HEK293 (cell line): ENCODE data around the gene DENND6B.
A peak's percentile ranks its signal among the peaks of the same experiment; 100 is the strongest.

ENCODE experiments used
- CTCF ChIA-PET: fragments of 350-600 bp; formaldehyde crosslinking; extraction: SDS; loops from one replicate; lab custom pipeline; 2021; ENCODE audit warnings: antibody characterized with exemption; lab: Yijun Ruan, JAX
- POLR2A ChIA-PET: fragments of 300-600 bp; formaldehyde crosslinking; extraction: SDS; loops from one replicate; lab custom pipeline; 2020; ENCODE audit warnings: antibody characterized with exemption, inconsistent platforms; lab: Yijun Ruan, JAX
- H3K27ac ChIP-seq: fragments of 200-500 bp; sonication (Bioruptor generic); 2 replicates; pipeline ENCODE4 v1.5.1; 2014; ENCODE audit warnings: low read depth, low read length, control low read depth, inconsistent platforms; ENCODE audit errors: extremely low read depth
- H3K36me3 ChIP-seq, 2 experiments: fragments of 200-500 bp in 1 of 2; sonication (Bioruptor generic) in 1 of 2; 1 replicate in 1 of 2; 2 replicates in 1 of 2; pipeline ENCODE4 v1.5.1; 2014 to 2017; ENCODE audit warnings: inconsistent platforms in 2 of 2, low read length in 2 of 2; ENCODE audit not compliant: control insufficient read depth in 2 of 2, insufficient read depth in 1 of 2
- H3K4me1 ChIP-seq: fragments of 200-500 bp; sonication (Bioruptor generic); 2 replicates; pipeline ENCODE4 v1.5.1; 2014; ENCODE audit warnings: mild to moderate bottlenecking, low read length, inconsistent platforms; ENCODE audit not compliant: control insufficient read depth, insufficient read depth
- H3K4me3 ChIP-seq: 2 replicates; pipeline ENCODE4 v1.5.1; 2011; ENCODE audit warnings: low read depth, mild to moderate bottlenecking, control low read depth, low read length, moderate library complexity
- H3K9me3 ChIP-seq: fragments of 200-500 bp; sonication (Bioruptor generic); 2 replicates; pipeline ENCODE4 v1.5.1; 2014; ENCODE audit warnings: low read depth, low read length, inconsistent platforms; ENCODE audit not compliant: control insufficient read depth, insufficient read depth
- BCL11B ChIP-seq: fragments of 450-650 bp; formaldehyde crosslinking; IDR thresholded peaks from 2 replicates; pipeline ENCODE4 v1.5.1; 2016; ENCODE audit warnings: low read depth, missing biosample characterization, missing genetic modification characterization
- EGR2 ChIP-seq: fragments of 450-650 bp; formaldehyde crosslinking; IDR thresholded peaks from 2 replicates; pipeline ENCODE4 v1.5.1; 2016; ENCODE audit warnings: low read depth, missing biosample characterization, missing genetic modification characterization
- GLIS2 ChIP-seq: fragments of 450-650 bp; formaldehyde crosslinking; IDR thresholded peaks from 2 replicates; pipeline ENCODE4 v1.5.1; 2016; ENCODE audit warnings: missing biosample characterization, missing genetic modification characterization
- OSR2 ChIP-seq: fragments of 450-650 bp; formaldehyde crosslinking; IDR thresholded peaks from 2 replicates; pipeline ENCODE4 v1.5.1; 2016; ENCODE audit warnings: missing biosample characterization, missing genetic modification characterization
- YY1 ChIP-seq: fragments of 450-650 bp; formaldehyde crosslinking; IDR thresholded peaks from 2 replicates; pipeline ENCODE4 v1.5.1; 2018; ENCODE audit warnings: missing biosample characterization, missing genetic modification characterization
- ZFHX2 ChIP-seq: fragments of 450-650 bp; formaldehyde crosslinking; conservative IDR thresholded peaks from 2 replicates; pipeline ENCODE4 v1.5.1; 2016; ENCODE audit warnings: missing biosample characterization, missing genetic modification characterization
- ZNF169 ChIP-seq: fragments of 450-650 bp; formaldehyde crosslinking; IDR thresholded peaks from 2 replicates; pipeline ENCODE4 v1.5.1; 2016; ENCODE audit warnings: missing biosample characterization, missing genetic modification characterization
- ZNF19 ChIP-seq: fragments of 450-650 bp; formaldehyde crosslinking; IDR thresholded peaks from 2 replicates; pipeline ENCODE4; 2016; ENCODE audit warnings: missing biosample characterization, missing genetic modification characterization, low read depth
- ZNF2 ChIP-seq: fragments of 450-650 bp; formaldehyde crosslinking; IDR thresholded peaks from 2 replicates; pipeline ENCODE4 v1.5.1; 2016; ENCODE audit warnings: missing biosample characterization, missing genetic modification characterization
- ZNF341 ChIP-seq: fragments of 450-650 bp; formaldehyde crosslinking; IDR thresholded peaks from 2 replicates; pipeline ENCODE4; 2016; ENCODE audit warnings: low read depth, missing biosample characterization, missing genetic modification characterization
- ZNF416 ChIP-seq: fragments of 450-650 bp; formaldehyde crosslinking; IDR thresholded peaks from 2 replicates; pipeline ENCODE4 v1.5.1; 2016; ENCODE audit warnings: missing biosample characterization, missing genetic modification characterization
- ZNF549 ChIP-seq: fragments of 450-650 bp; IDR thresholded peaks from 2 replicates; pipeline ENCODE4 v1.5.1; 2018; ENCODE audit warnings: missing biosample characterization, missing genetic modification characterization, mild to moderate bottlenecking, inconsistent platforms, moderate library complexity
- ZNF664 ChIP-seq: fragments of 450-650 bp; formaldehyde crosslinking; IDR thresholded peaks from 2 replicates; pipeline ENCODE4 v1.5.1; 2016; ENCODE audit warnings: missing biosample characterization, missing genetic modification characterization
- ZNF76 ChIP-seq: fragments of 450-650 bp; formaldehyde crosslinking; IDR thresholded peaks from 2 replicates; pipeline ENCODE4; 2016; ENCODE audit warnings: low read depth, missing biosample characterization, missing genetic modification characterization, borderline replicate concordance
- TF ChIP-seq, protein P1 (sequence below): fragments of 450-650 bp; formaldehyde crosslinking; IDR thresholded peaks from 2 replicates; pipeline ENCODE4 v1.5.1; 2017; ENCODE audit warnings: missing biosample characterization, missing genetic modification characterization
- TF ChIP-seq, protein P2 (sequence below): fragments of 450-650 bp; formaldehyde crosslinking; IDR thresholded peaks from 2 replicates; pipeline ENCODE4 v1.5.1; 2016; ENCODE audit warnings: missing biosample characterization, missing genetic modification characterization
- TF ChIP-seq, protein P3 (sequence below): fragments of 450-650 bp; formaldehyde crosslinking; IDR thresholded peaks from 2 replicates; pipeline ENCODE4 v1.5.1; 2016; ENCODE audit warnings: missing biosample characterization, missing genetic modification characterization

The DENND6B gene

DNA sequence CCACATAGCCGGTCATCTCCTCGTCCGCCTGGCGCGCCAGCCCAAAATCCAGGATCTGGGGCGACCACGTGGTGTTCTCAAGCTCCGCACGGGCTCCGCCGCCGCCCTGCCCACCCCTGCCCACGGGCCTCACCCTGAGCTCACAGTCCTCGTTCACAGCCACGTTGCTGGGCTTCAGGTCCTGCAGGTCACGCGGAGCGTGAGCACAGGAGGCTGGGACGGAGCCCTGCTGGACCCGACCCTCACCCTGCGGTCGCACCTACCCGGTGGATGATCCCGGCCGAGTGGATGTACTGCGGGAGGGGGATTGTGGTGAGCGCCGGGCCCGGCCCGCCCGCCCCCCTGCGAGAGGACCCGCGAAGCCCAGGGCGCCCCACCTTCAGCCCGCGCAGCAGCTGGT lies 59.8 kb downstream of the DENND6B start:
- no peaks in the 10 kb centered on the region for H3K9me3 ChIP-seq
- ChIA-PET POLR2A (interaction anchor here (0.6 kb wide), 2 partner anchors 14 to 28 kb away, joined by 3 to 5 read pairs; no protein-coding TSS in a partner anchor), CTCF (interaction anchor here (2.4 kb wide), 1 partner anchor 14 kb away, joined by 5 read pairs; no protein-coding TSS in a partner anchor)
- TF ChIP-seq ZNF341 (tag by site-specific recombination) (no peak), BCL11B (tag by site-specific recombination) (peak; percentile 28; the same call in 1 of the 2 replicates), ZNF2 (tag by site-specific recombination) (no peak), ZNF169 (tag by site-specific recombination) (no peak)
- TF ChIP-seq, protein P1, sequence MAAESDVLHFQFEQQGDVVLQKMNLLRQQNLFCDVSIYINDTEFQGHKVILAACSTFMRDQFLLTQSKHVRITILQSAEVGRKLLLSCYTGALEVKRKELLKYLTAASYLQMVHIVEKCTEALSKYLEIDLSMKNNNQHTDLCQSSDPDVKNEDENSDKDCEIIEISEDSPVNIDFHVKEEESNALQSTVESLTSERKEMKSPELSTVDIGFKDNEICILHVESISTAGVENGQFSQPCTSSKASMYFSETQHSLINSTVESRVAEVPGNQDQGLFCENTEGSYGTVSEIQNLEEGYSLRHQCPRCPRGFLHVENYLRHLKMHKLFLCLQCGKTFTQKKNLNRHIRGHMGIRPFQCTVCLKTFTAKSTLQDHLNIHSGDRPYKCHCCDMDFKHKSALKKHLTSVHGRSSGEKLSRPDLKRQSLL: 0 out of 2 replicates have a peak, but pooled peaks have one; percentile 13
- H3K4me1 ChIP-seq: peaks cover 22% of the 10 kb centered on the region
- H3K4me3 ChIP-seq: no peak overlapping the region
- H3K36me3 ChIP-seq: no peaks in the 10 kb centered on the region
- H3K27ac ChIP-seq: no peak overlapping the region

DNA sequence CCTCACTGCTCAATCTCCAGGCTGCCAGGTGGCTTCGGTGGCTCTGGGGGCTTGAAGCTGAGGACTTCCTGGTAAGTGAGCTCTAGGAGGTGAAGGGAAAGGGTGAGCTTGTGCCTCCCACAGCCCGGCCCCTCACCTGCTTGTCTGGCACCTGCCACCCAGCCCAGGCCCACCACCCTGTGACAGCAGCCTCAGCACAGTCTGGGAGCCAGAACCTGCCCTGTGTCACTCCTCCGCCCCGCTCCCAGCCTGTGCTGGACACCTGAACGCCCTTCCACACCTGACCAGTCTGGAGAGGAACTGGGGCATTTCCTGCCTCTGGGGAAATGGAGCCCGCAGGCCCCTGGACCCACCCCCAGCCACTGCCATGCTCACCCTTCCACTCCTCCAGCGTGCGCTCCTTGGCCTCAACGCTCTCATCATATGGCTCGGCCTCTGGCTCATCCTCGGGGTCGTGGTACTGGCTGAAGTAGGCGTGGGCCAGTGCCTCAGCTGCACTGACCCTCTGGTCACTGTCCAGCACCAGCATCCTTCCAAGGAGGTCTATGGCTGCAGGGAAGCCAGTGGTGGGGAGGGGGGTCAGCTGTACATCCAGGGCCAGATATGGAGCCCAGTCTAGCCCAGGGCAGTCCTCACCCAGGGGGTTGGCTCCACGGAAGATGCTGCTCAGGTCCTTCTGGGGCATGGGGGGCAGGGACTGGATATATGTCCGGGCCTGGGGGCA lies 61.7 kb downstream of the DENND6B start:
- POLR2A ChIA-PET: interaction anchor here (1.4 to 2.6 kb wide), 2 partner anchors 14 to 21 kb away, joined by 4 to 12 read pairs; partner anchors contain the start of gene HDAC10
- no peak for TF ChIP-seq ZNF549
- peak; percentile 21; the same call in 1 of the 2 replicates for TF ChIP-seq GLIS2
- no peak for TF ChIP-seq ZNF76 (tag by site-specific recombination)
- TF ChIP-seq ZNF19 (tag by site-specific recombination): no peak
- TF ChIP-seq, protein P2, sequence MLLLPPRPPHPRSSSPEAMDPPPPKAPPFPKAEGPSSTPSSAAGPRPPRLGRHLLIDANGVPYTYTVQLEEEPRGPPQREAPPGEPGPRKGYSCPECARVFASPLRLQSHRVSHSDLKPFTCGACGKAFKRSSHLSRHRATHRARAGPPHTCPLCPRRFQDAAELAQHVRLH: no peak
- TF ChIP-seq YY1 (tag by site-specific recombination): no peak
- no peak for TF ChIP-seq ZNF664 (tag by site-specific recombination)
- TF ChIP-seq, protein P3, sequence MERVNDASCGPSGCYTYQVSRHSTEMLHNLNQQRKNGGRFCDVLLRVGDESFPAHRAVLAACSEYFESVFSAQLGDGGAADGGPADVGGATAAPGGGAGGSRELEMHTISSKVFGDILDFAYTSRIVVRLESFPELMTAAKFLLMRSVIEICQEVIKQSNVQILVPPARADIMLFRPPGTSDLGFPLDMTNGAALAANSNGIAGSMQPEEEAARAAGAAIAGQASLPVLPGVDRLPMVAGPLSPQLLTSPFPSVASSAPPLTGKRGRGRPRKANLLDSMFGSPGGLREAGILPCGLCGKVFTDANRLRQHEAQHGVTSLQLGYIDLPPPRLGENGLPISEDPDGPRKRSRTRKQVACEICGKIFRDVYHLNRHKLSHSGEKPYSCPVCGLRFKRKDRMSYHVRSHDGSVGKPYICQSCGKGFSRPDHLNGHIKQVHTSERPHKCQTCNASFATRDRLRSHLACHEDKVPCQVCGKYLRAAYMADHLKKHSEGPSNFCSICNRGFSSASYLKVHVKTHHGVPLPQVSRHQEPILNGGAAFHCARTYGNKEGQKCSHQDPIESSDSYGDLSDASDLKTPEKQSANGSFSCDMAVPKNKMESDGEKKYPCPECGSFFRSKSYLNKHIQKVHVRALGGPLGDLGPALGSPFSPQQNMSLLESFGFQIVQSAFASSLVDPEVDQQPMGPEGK: 0 out of 2 replicates have a peak, but pooled peaks have one; percentile 4
- TF ChIP-seq ZNF416 (tag by site-specific recombination): no peak
- Histone ChIP-seq H3K4me3 (no peak overlapping the region), H3K9me3 (no peaks in the 10 kb centered on the region), H3K4me1 (peaks cover 11% of the 10 kb centered on the region), H3K36me3 (no peaks in the 10 kb centered on the region), H3K27ac (0 out of 2 replicates have a peak overlapping the region, but pooled peaks have one; percentile 1)
- CTCF ChIA-PET: interaction anchor here (0.9 kb wide), 1 partner anchor 14 kb away, joined by 3 read pairs; the partner anchor contains the start of gene HDAC10

DNA sequence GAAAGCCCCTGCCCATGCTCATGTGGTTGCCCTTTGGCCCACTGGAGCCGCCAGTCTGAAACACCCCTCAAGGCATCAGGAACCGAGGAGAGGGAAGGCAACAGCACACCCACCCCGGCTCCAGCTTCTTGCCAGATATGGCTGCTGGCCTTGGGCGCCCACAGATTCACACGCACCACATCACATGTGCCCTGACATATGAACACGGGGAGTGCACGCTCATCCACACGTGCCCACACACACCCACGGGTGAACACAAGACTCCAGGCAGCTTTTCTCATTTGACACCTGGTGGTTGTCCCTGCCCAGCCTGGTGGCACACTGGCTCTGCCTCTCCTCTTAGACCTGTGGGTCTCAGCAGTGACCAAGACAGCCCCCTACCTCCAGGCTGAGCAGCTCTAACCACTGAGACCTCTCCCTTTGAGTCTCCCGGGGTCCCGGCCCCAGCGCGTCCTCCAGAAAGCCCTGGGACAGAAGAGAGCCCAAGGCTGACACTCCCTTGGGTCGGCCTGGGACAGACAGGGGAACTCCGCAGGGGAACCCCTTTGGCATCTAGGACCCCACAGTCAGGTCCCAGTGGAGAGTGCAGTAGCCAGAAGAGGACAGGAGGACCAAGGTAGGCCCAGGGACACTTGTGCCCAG lies 62.6 kb downstream of the DENND6B start:
- peaks cover 0 to 3% of the 10 kb centered on the region in 2 experiments; a peak in 2 of 3 replicates for H3K36me3 ChIP-seq
- H3K27ac ChIP-seq: no peak overlapping the region
- no peak overlapping the region for H3K4me3 ChIP-seq
- TF ChIP-seq OSR2: no peak
- TF ChIP-seq, protein P3: 0 out of 2 replicates have a peak, but pooled peaks have one; percentile 3
- peak; percentile 75 for TF ChIP-seq ZFHX2 (tag by site-specific recombination)
- TF ChIP-seq EGR2 (tag by site-specific recombination): peak; percentile 64
- TF ChIP-seq, all 188 proteins: peak for 3
- Histone ChIP-seq H3K9me3 (no peaks in the 10 kb centered on the region), H3K4me1 (peaks cover 11% of the 10 kb centered on the region)
- ChIA-PET POLR2A (interaction anchor here (1.0 to 2.6 kb wide), 3 partner anchors 8 to 20 kb away, joined by 3 to 12 read pairs (median 12); partner anchors contain the start of genes HDAC10 and TUBGCP6), CTCF (interaction anchor here (0.6 to 2.0 kb wide), 3 partner anchors 10 to 97 kb away, joined by 3 to 4 read pairs (median 3); partner anchors contain the start of gene HDAC10)
